ENCODE data around the gene DTWD1.
"Not testable (repeated sequence)": the region's sequence is repeated elsewhere in the genome, so short reads cannot be mapped to it uniquely, and the experiment has no call there.

Gene DTWD1

GRCh38 chr15:49646891-49647290 is 26.0 kb downstream of the DTWD1 start:
- DNase-seq: peak; percentile 2 to 46

- DNase-seq: no peak
Observed at GRCh38 chr15:49649987-49650386, 29.1 kb downstream of the DTWD1 start.

GRCh38 chr15:49650676-49651075 is 29.8 kb downstream of the DTWD1 start:
- no peak for DNase-seq

- no peak for DNase-seq
Observed at GRCh38 chr15:49652922-49653321, 32.1 kb downstream of the DTWD1 start.

GRCh38 chr15:49656734-49657133 is 35.9 kb downstream of the DTWD1 start:
- no peak for DNase-seq

DNA sequence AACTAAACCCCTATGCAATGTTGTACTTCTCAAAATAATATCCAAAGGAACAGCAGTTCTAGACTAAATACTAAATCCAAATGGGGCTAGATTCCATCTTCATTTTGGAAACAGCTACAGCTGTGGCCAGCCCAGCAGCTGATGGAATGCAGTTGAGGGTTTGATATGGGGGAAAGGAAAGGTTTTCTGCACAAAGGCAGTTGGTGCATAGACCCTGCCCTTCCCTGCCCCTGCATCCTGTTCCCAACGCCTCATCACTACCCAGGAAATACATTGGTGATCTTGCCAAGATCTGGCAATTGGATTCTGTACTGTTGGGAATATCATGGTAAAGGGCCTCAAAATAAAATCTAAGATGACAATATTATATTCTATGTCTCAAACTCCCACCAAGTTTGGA is 43.9 kb downstream of the DTWD1 start:
- no peak for DNase-seq

- DNase-seq: not testable (repeated sequence)
Observed at GRCh38 chr15:49666486-49666885, 45.6 kb downstream of the DTWD1 start.

- no peak for DNase-seq
Observed at GRCh38 chr15:49669288-49669687, 48.4 kb downstream of the DTWD1 start.

GRCh38 chr15:49673861-49674260 is 53.0 kb downstream of the DTWD1 start:
- DNase-seq: no peak

- no peak for DNase-seq
Observed at GRCh38 chr15:49674370-49674769, 53.5 kb downstream of the DTWD1 start.

DNA sequence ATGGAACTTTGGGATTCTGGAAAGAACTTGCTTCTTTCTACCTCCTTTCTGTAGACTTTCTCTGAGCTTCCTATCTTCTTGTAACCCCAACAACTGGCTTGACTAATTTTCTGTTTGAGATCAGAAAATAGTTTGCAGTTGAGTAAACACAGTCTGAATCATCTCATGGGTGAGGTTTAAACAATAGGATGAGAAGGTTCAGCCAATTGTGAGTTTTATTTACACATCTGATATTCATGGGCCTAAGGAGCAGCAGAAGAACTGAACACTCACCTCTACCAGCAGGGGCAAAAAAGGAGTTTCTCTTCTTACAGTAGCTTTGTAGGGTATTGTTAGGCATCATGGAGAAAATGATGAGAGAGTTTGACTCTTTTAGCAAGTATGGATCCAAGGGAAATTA is 54.2 kb downstream of the DTWD1 start:
- no peak for DNase-seq

GRCh38 chr15:49678655-49679054 is 57.8 kb downstream of the DTWD1 start:
- DNase-seq: no peak

DNA sequence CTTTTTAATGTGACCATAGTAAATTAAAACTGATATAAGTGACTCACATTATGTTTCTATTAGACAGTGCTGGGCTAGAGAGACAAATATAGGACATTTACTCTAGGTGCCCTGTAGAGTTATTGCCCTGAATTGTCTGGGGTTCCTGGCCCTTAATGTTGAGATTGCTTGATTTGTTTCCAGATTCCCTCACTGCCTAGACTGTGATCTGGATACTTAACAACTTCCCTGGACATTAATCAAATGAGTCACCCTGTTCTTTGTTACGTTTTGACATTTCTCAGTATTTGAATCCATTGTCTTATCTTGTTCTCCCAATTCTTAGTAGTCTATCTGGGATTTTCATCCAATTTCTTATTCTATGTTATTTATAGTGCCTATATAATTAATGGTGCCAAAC is 65.8 kb downstream of the DTWD1 start:
- no peak for DNase-seq

- DNase-seq: peak; percentile 25 to 74
Observed at GRCh38 chr15:49688135-49688790, 67.4 kb downstream of the DTWD1 start.

GRCh38 chr15:49692514-49693090 is 71.8 kb downstream of the DTWD1 start:
- no peak for DNase-seq

DNA sequence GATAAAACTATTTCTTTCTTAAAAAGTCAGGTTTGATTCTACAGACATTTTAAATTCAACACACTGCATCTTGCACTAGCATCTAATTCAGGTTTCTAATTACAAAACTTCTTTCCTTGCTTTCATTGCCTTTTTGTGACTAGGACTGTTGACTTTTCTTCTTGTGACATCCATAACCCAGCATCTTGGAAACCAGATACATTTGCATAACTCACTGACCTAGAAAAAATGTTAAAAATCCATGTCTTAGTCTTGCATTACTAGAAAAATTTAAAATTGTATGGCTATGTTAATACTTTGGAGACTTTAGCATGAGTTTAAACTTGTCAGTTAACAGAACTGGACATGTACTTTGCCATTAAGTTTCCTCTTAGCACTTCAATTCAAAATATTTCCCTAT is 72.7 kb downstream of the DTWD1 start:
- no peak for DNase-seq

GRCh38 chr15:49696433-49696832 is 75.6 kb downstream of the DTWD1 start:
- DNase-seq: no peak

DNA sequence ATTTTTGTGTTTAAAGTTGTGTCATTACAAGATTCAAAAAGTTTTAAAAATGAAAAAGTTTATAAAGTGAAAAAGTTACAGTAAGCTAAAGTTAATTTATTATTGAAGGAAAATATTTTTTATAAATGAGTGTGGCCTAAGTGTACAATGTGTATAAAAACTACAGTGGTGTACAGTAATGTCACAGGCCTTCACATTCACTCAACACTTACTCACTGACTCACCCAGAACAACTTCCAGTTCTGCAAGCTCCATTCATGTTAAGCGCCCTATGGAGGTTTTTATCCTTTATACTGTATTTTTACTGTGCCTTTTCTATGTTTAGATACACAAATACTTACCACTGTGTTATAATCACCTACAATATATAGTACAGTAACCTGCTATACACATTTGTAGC is 76.3 kb downstream of the DTWD1 start:
- no peak for DNase-seq

DNA sequence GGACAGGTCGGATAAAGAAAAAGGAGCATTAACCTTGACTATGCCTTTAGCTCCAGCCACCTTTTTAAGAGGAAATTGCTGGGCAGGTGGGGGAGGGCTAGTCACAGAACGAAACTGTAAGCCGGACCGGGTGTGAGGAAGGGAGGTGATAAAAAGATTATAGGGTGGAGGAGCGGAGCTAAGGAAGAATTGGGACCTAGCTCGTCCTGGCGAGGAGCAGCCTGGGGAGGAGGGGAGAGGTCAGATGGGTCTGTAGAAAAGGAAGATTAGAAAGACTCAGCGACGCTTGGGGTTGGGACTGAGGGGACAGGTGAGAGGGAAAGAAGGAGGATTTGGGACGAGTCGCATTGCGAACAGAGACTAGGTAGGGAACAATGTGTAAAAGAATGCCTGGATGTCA is 82.1 kb downstream of the DTWD1 start:
- DNase-seq: not testable (repeated sequence)
